ENCODE results near the gene ARPC4.

The ARPC4 gene

GRCh38 chr3:9837701-9838582, 45.1 kb downstream of the ARPC4 start:
- H3K27me3 ChIP-seq (ENCODE audit: low read depth, low read length), result no peaks in the 10 kb centered on the region
- no peaks in the 10 kb centered on the region for H3K9me3 ChIP-seq (ENCODE audit: insufficient read depth, low read length)
- peaks cover 7% of the 10 kb centered on the region for H3K4me1 ChIP-seq (ENCODE audit: low read length)
- H3K4me3 ChIP-seq (ENCODE audit: low read length), result no peak overlapping the region
- H3K27ac ChIP-seq (ENCODE audit: low read length), result no peak overlapping the region
- no peaks in the 10 kb centered on the region for H4K20me1 ChIP-seq (ENCODE audit: insufficient read depth, low read length)
- H3K36me3 ChIP-seq (replicated peaks; ENCODE audit: low read depth, low read length), result peaks cover 33% of the 10 kb centered on the region
- H3K4me2 ChIP-seq (ENCODE audit: low read length), result no peak overlapping the region
- peaks cover 8% of the 10 kb centered on the region for H3K79me2 ChIP-seq (ENCODE audit: low read length)
- no peak overlapping the region for H3K9ac ChIP-seq (ENCODE audit: low read length)
- no peak overlapping the region for H2AFZ ChIP-seq (ENCODE audit: low read depth, low read length)
- no peak for TF ChIP-seq CTCF (IDR thresholded peaks at IDR 0.05; ENCODE audit: low read depth, low read length)
- TF ChIP-seq EZH2phosphoT487 (IDR thresholded peaks at IDR 0.05; ENCODE audit: low read depth), result no peak

DNA sequence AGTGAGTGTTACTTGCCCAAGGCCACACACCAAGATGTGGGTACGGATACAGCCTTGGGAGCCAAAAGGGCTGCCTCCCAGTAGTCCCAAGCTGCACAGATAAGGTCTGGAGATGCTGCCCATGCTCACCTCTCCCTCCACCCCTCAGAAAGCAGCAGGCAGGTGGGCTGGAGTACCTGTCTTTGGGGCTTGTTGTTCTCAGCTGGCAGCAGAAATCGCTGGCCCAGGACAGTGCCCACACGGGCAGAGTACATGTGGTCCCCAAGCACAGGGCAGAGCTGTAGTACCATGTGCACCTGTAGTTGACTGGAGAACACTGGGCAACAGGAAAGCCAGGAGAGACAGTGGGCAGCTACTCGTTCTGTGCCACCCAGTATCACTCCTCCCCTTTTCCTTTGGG, 46.0 kb downstream of the ARPC4 start:
- Histone ChIP-seq H3K4me2 (ENCODE audit: low read length) (no peak overlapping the region), H3K4me1 (ENCODE audit: low read length) (peaks cover 9% of the 10 kb centered on the region), H3K27me3 (ENCODE audit: low read depth, low read length) (no peaks in the 10 kb centered on the region), H3K9ac (ENCODE audit: low read length) (no peak overlapping the region), H3K4me3 (ENCODE audit: low read length) (no peak overlapping the region), H3K79me2 (ENCODE audit: low read length) (peaks cover 16% of the 10 kb centered on the region), H2AFZ (ENCODE audit: low read depth, low read length) (no peak overlapping the region), H3K27ac (ENCODE audit: low read length) (no peak overlapping the region), H3K36me3 (replicated peaks; ENCODE audit: low read depth, low read length) (peaks cover 30% of the 10 kb centered on the region), H4K20me1 (ENCODE audit: insufficient read depth, low read length) (no peaks in the 10 kb centered on the region), H3K9me3 (ENCODE audit: insufficient read depth, low read length) (no peaks in the 10 kb centered on the region)
- no peak for TF ChIP-seq EZH2phosphoT487 (IDR thresholded peaks at IDR 0.05; ENCODE audit: low read depth)
- no peak for TF ChIP-seq CTCF (IDR thresholded peaks at IDR 0.05; ENCODE audit: low read depth, low read length)

DNA sequence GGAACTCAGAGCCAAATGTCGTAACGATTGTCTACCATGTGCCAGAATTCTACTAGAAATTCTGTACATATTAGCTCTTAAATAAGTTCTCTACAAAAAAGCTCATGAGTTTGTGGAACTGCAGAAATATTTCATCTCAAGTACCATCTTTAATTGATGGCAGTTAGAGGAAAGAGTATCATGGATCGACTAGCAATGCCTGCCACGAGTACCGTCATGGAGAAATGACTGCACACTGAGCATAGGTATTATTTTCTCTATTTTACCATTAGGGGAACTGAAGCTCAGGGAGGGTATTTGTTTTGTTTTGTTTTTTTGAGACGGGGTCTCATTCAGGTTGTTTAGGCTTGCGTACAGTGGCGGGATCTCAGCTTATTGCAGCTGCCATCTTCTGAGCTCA, 48.1 kb downstream of the ARPC4 start:
- Histone ChIP-seq H4K20me1 (ENCODE audit: insufficient read depth, low read length) (no peaks in the 10 kb centered on the region), H3K27ac (ENCODE audit: low read length) (no peak overlapping the region), H3K4me3 (ENCODE audit: low read length) (no peak overlapping the region), H3K9me3 (ENCODE audit: insufficient read depth, low read length) (no peaks in the 10 kb centered on the region), H3K36me3 (replicated peaks; ENCODE audit: low read depth, low read length) (peaks cover 22% of the 10 kb centered on the region), H3K4me2 (ENCODE audit: low read length) (no peak overlapping the region), H3K4me1 (ENCODE audit: low read length) (peaks cover 18% of the 10 kb centered on the region), H3K9ac (ENCODE audit: low read length) (no peak overlapping the region), H3K27me3 (ENCODE audit: low read depth, low read length) (no peaks in the 10 kb centered on the region), H2AFZ (ENCODE audit: low read depth, low read length) (no peak overlapping the region), H3K79me2 (ENCODE audit: low read length) (peaks cover 16% of the 10 kb centered on the region)
- TF ChIP-seq EZH2phosphoT487 (IDR thresholded peaks at IDR 0.05; ENCODE audit: low read depth), result no peak
- no peak for TF ChIP-seq CTCF (IDR thresholded peaks at IDR 0.05; ENCODE audit: low read depth, low read length)

DNA sequence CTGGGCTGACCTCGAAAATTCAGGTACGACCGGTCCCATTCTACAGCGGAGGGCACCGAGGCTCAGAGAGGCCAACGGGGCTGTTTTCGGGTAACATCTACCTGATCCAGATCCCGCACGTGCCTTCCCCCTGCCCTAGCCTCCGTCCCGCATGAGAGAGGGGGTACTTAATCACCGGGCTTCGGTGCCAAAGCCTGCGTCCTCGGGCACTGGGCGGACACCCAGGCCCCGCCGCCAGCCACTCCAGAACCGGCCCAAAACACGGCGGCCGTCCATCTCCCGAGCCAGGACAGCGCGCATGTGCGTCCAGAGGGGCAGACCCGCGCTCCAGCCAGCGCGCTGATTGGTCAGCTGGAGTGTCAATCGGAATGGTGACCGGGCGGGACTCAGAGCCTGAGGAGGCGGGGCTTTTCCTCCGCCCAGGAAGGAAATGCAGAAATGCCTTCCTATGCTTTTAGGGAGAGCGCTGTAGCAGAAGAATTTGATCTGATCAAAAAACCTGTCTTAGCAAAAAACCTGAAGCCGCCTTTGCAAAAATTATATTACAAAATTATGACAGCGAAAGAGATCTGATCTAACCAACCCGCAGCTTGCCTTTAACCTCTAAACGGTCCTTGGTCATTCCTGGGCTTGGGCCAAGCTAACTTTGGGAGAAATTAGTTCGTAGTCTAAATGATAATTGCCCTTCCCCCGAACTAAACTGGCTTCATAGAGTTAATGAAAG, 51.0 kb downstream of the ARPC4 start, which contains the start of gene RPUSD3:
Gene RPUSD3 (minus strand): TSS at position 294 of the 724 bp plus-strand sequence. CDS start 18 bp downstream, at position 276.
- Histone ChIP-seq H3K9ac (ENCODE audit: low read length) (peak within 1 kb of the TSS; percentile 85), H3K4me1 (ENCODE audit: low read length) (peaks cover 21% of the 10 kb centered on the region), H2AFZ (ENCODE audit: low read depth, low read length) (peak within 1 kb of the TSS; percentile 76), H3K9me3 (ENCODE audit: insufficient read depth, low read length) (no peaks in the 10 kb centered on the region), H3K27ac (ENCODE audit: low read length) (peak within 1 kb of the TSS; percentile 27), H4K20me1 (ENCODE audit: insufficient read depth, low read length) (no peaks in the 10 kb centered on the region), H3K4me3 (ENCODE audit: low read length) (peak within 1 kb of the TSS; percentile 98), H3K79me2 (ENCODE audit: low read length) (peaks cover 16% of the 10 kb centered on the region), H3K27me3 (ENCODE audit: low read depth, low read length) (no peaks in the 10 kb centered on the region), H3K36me3 (replicated peaks; ENCODE audit: low read depth, low read length) (peaks cover 20% of the 10 kb centered on the region), H3K4me2 (ENCODE audit: low read length) (peak within 1 kb of the TSS; percentile 93)
- no peak for TF ChIP-seq EZH2phosphoT487 (IDR thresholded peaks at IDR 0.05; ENCODE audit: low read depth)
- TF ChIP-seq CTCF (IDR thresholded peaks at IDR 0.05; ENCODE audit: low read depth, low read length), result no peak

Measured in OCI-LY3 (cell line).